K562 (cell line): ENCODE data around the gene IGSF23. TPM values are rescaled to one million over a fixed set of nuclear protein-coding genes. Genes with fewer than 3 reads are reported as not detected.
"Not testable (repeated sequence)": the region's sequence is repeated elsewhere in the genome, so short reads cannot be mapped to it uniquely, and the experiment has no call there.

Experiments
- CREB5 ChIP-seq: fragments of 250-450 bp; sonication (Bioruptor Pico); IDR thresholded peaks from 2 replicates; pipeline ENCODE4 v1.5.0; 2020; ENCODE audit warnings: mild to moderate bottlenecking
- GMEB1 ChIP-seq: fragments of 250-450 bp; sonication (Bioruptor Pico); IDR thresholded peaks from 2 replicates; pipeline ENCODE4 v1.4.0; 2020; ENCODE audit warnings: mild to moderate bottlenecking
- HINFP ChIP-seq: fragments of 450-650 bp; conservative IDR thresholded peaks from 2 replicates; pipeline ENCODE4 v1.6.1; 2016; ENCODE audit warnings: missing genetic modification characterization, low read depth, mild to moderate bottlenecking, control low read depth, missing compliant biosample characterization
- ID3 ChIP-seq, 2 experiments: fragments of 250-450 bp in 1 of 2; fragments of 450-650 bp in 1 of 2; sonication (Bioruptor Pico) in 1 of 2; IDR thresholded peaks; 2 replicates each; pipeline versions ENCODE4 v1.6.1 to v1.8.0; 2016 to 2021; ENCODE audit warnings: mild to moderate bottlenecking in 2 of 2, moderate library complexity in 2 of 2, missing compliant biosample characterization in 1 of 2, missing genetic modification characterization in 1 of 2
- MYC ChIP-seq, 2 experiments: fragments of 250-450 bp in 1 of 2; sonication (Bioruptor Pico) in 1 of 2; IDR thresholded peaks; 2 replicates each; pipeline versions ENCODE4 v1.5.1 to v1.6.1; 2012 to 2021; ENCODE audit warnings: low read depth in 2 of 2, borderline replicate concordance in 1 of 2, improper control_type of control experiment in 1 of 2, low read length in 1 of 2, mild to moderate bottlenecking in 1 of 2, moderate library complexity in 1 of 2
- NFXL1 ChIP-seq: fragments of 450-650 bp; formaldehyde crosslinking; IDR thresholded peaks from 2 replicates; pipeline ENCODE4 v1.4.0; 2021; ENCODE audit warnings: mild to moderate bottlenecking
- RNF219 ChIP-seq: fragments of 250-450 bp; sonication (Bioruptor Pico); IDR thresholded peaks from 2 replicates; pipeline ENCODE4 v1.5.0; 2022; ENCODE audit warnings: mild to moderate bottlenecking
- SOX6 ChIP-seq: fragments of 450-650 bp; IDR thresholded peaks from 2 replicates; pipeline ENCODE4 v1.6.1; 2014; ENCODE audit warnings: mild to moderate bottlenecking
- THAP7 ChIP-seq: fragments of 250-450 bp; sonication (Bioruptor Pico); IDR thresholded peaks from 2 replicates; pipeline ENCODE4 v1.5.0; 2021
- ZBTB17 ChIP-seq: fragments of 450-650 bp; formaldehyde crosslinking; IDR thresholded peaks from 2 replicates; pipeline ENCODE4 v1.4.0; 2020; ENCODE audit warnings: mild to moderate bottlenecking
- ZNF592 ChIP-seq: fragments of 450-650 bp; IDR thresholded peaks from 2 replicates; pipeline ENCODE4 v1.6.1; 2017; ENCODE audit warnings: antibody characterized with exemption, mild to moderate bottlenecking
- ZNF644 ChIP-seq: fragments of 200-800 bp; sonication (Bioruptor generic); IDR thresholded peaks from 2 replicates; pipeline ENCODE4 v1.6.1; 2016; ENCODE audit warnings: low read depth, missing genetic modification characterization, missing compliant biosample characterization
- ZNF75A ChIP-seq: fragments of 450-650 bp; formaldehyde crosslinking; IDR thresholded peaks from 2 replicates; pipeline ENCODE4 v1.4.0; 2020; ENCODE audit warnings: mild to moderate bottlenecking
- polyA plus RNA-seq, 8 experiments: library from polyadenylated mRNA; depleted of rRNA in 4 of 8; stranded (reverse) in 5 of 8; unstranded in 3 of 8; fragments of >200 nt; fragmentation: Nextera tagmentation in 2 of 8; fragmentation: Illumina TruSeq in 1 of 8; extraction: Ambion mirVana in 2 of 8; extraction: Trizol in 1 of 8; gene quantifications; 2 replicates each; pipeline versions ENCODE4 v1.2.1 to v1.2.3, GENCODE V29; 2011 to 2014; ENCODE audit warnings: inconsistent platforms in 1 of 8, missing spikeins in 1 of 8
- total RNA-seq, 7 experiments: library from RNA; depleted of rRNA in 6 of 7; stranded (reverse); fragments of >200 nt in 6 of 7; fragmentation: Illumina TruSeq in 2 of 7; extraction: Trizol in 2 of 7; gene quantifications; 2 replicates each; pipeline versions ENCODE4 v1.2.1 to v1.2.3, GENCODE V29; 2011 to 2021; ENCODE audit warnings: low replicate concordance in 1 of 7

Gene IGSF23
- total and polyA plus RNA-seq, 9 of the 15 experiments (the other 6 are each of a cell fraction or from before 2014, with no cell fraction given): not detected

GRCh38 chr19:44593866-44594266, 19.5 kb upstream of the IGSF23 start (continued):
- TF ChIP-seq RNF219 (peak; percentile 71; the same call in 1 of the 2 replicates), THAP7 (0 out of 2 replicates have a peak, but pooled peaks have one; percentile 24), GMEB1 (CRISPR knock-in tag) (peak; percentile 50; the same call in 1 of the 2 replicates), MYC (CRISPR knock-in tag; IDR thresholded peaks at IDR 0.05; ENCODE audit: borderline replicate concordance, low read depth) (peak; percentile 87; the same call in 1 of the 2 replicates), ZNF644 (peak; percentile 71; the same call in 1 of the 2 replicates), ZBTB17 (CRISPR knock-in tag) (peak; percentile 64; the same call in 1 of the 2 replicates), SOX6 (peak; percentile 43; the same call in 1 of the 2 replicates), NFXL1 (0 out of 2 replicates have a peak, but pooled peaks have one; percentile 40), HINFP (tag) (peak; percentile 64; the same call in 1 of the 2 replicates), ZNF592 (peak; percentile 78), ZNF75A (peak; percentile 74; the same call in 1 of the 2 replicates), CREB5 (CRISPR knock-in tag) (peak; percentile 88), ID3 (tag; IDR thresholded peaks at IDR 0.05) (peak; percentile 95)
- not testable (repeated sequence) for TF ChIP-seq MYC (IDR thresholded peaks at IDR 0.05; ENCODE audit: low read depth, low read length); ID3 (CRISPR knock-in tag; IDR thresholded peaks at IDR 0.05)
